ENCODE measurements around the gene LIPT2. TPM values are rescaled to one million over a fixed set of nuclear protein-coding genes. Genes with fewer than 3 reads are reported as not detected.
A peak's percentile ranks its signal among the peaks of the same experiment; 100 is the strongest.

LIPT2 gene
- total and polyA plus RNA-seq, 2 experiments from 2014 or later, result 8.2 to 16.9 TPM

DNA sequence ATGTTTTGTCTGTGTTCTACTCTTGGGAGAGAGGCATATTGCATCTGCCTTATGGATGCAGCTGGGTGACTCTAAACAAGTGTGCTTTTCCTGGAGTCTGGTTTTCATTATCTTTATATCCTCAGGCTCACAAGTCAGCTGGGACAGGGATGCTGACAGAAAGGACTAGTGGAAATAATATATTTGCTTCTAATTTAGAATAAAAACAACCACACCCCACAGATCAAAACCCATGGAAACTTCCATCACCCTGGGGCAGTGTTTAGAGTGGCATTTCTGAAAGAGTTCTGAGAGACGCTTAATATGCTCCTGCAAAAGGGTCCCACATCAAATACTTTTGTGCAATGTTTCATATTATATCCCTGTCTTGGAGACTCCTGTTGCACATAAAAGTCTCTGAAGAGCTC lies 47.0 kb downstream of the LIPT2 start (continued):
- TF ChIP-seq, protein P1, sequence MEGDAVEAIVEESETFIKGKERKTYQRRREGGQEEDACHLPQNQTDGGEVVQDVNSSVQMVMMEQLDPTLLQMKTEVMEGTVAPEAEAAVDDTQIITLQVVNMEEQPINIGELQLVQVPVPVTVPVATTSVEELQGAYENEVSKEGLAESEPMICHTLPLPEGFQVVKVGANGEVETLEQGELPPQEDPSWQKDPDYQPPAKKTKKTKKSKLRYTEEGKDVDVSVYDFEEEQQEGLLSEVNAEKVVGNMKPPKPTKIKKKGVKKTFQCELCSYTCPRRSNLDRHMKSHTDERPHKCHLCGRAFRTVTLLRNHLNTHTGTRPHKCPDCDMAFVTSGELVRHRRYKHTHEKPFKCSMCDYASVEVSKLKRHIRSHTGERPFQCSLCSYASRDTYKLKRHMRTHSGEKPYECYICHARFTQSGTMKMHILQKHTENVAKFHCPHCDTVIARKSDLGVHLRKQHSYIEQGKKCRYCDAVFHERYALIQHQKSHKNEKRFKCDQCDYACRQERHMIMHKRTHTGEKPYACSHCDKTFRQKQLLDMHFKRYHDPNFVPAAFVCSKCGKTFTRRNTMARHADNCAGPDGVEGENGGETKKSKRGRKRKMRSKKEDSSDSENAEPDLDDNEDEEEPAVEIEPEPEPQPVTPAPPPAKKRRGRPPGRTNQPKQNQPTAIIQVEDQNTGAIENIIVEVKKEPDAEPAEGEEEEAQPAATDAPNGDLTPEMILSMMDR (conservative IDR thresholded peaks at IDR 0.05; ENCODE audit: low read depth in 2 of 2), result no peak

DNA sequence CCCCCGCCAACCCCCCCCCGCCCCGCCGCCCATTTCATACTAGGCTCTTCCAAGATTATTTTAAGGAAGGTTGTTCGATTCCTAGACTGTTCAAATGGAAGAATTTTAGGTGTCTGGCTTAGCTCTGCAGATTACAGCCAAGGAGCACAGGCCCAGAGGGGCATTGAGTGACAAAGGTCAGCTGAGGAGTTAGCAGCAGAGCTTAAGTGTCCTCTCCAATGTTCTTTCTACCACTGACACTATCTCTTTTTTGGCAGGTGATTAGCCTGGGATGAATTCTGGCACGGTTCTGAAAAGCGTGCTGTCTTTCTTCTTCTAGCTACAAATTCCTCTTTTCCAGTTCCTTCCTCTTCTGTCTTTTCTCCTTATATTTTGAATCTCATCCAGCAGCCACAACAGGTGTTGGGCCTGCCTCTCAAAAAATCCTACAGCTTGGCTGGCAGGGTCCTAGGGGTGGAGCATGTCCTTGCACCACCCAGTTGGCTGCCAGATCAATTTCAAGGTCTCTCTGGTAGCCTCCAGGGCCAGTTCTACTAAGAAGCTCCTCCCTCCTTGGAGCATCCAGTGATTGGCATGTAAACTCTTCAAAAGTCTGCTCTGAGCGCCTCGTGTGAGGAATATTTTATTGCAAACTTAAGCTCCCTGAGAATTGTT lies 49.2 kb downstream of the LIPT2 start:
- Histone ChIP-seq H3K27ac (ENCODE audit: low read depth) (no peak overlapping the region), H3K9me2 (ENCODE audit: insufficient read depth) (0 out of 2 replicates have a peak, but pooled peaks cover 3% of the 10 kb centered on the region), H3F3A (replicated peaks; ENCODE audit: low read depth) (no peaks in the 10 kb centered on the region), H3K27me3 (ENCODE audit: insufficient read depth) (no peaks in the 10 kb centered on the region), H3K4me3 (no peak overlapping the region), H3K79me2 (replicated peaks; ENCODE audit: insufficient read depth) (no peaks in the 10 kb centered on the region), H4K20me1 (replicated peaks; ENCODE audit: insufficient read depth) (no peaks in the 10 kb centered on the region), H2AFZ (peak overlapping the region; percentile 74), H3K4me2 (no peak overlapping the region), H3K36me3 (ENCODE audit: insufficient read depth) (no peaks in the 10 kb centered on the region), H3K4me1 (ENCODE audit: insufficient read depth) (peaks cover 4% of the 10 kb centered on the region; the same call in 1 of the 2 replicates)
- Mint-ChIP-seq H3K4me1 (peaks cover 23% of the 10 kb centered on the region), H3K27ac (no peak overlapping the region), H3K9me3 (no peaks in the 10 kb centered on the region; the same call in 2 of the 3 replicates), H3K27me3 (ENCODE audit: insufficient read depth, low read depth, poor library complexity) (no peaks in the 10 kb centered on the region), H3K4me3 (no peak overlapping the region), H3K36me3 (ENCODE audit: low read depth) (no peaks in the 10 kb centered on the region)
- ATAC-seq, result peak; percentile 63
- peak; percentile 27 for DNase-seq (ENCODE audit: low spot score)
- TF ChIP-seq EZH2phosphoT487 (IDR thresholded peaks at IDR 0.05; ENCODE audit: unreplicated experiment) (no peak), ZNF331 (CRISPR knock-in tag; IDR thresholded peaks at IDR 0.05; ENCODE audit: low read depth) (no peak), CREB1 (CRISPR knock-in tag; IDR thresholded peaks at IDR 0.05; ENCODE audit: low read depth) (no peak), POLR2AphosphoS5 (IDR thresholded peaks at IDR 0.05; ENCODE audit: low read depth) (no peak), ZNF114 (CRISPR knock-in tag; IDR thresholded peaks at IDR 0.05) (no peak), NANOG (IDR thresholded peaks at IDR 0.05; ENCODE audit: borderline replicate concordance) (no peak), STAT1 (IDR thresholded peaks at IDR 0.05; ENCODE audit: unreplicated experiment) (no peak), JUNB (IDR thresholded peaks at IDR 0.05; ENCODE audit: unreplicated experiment) (no peak), EZH2 (IDR thresholded peaks at IDR 0.05; ENCODE audit: low read depth, unreplicated experiment) (no peak)
- TF ChIP-seq, protein P2, sequence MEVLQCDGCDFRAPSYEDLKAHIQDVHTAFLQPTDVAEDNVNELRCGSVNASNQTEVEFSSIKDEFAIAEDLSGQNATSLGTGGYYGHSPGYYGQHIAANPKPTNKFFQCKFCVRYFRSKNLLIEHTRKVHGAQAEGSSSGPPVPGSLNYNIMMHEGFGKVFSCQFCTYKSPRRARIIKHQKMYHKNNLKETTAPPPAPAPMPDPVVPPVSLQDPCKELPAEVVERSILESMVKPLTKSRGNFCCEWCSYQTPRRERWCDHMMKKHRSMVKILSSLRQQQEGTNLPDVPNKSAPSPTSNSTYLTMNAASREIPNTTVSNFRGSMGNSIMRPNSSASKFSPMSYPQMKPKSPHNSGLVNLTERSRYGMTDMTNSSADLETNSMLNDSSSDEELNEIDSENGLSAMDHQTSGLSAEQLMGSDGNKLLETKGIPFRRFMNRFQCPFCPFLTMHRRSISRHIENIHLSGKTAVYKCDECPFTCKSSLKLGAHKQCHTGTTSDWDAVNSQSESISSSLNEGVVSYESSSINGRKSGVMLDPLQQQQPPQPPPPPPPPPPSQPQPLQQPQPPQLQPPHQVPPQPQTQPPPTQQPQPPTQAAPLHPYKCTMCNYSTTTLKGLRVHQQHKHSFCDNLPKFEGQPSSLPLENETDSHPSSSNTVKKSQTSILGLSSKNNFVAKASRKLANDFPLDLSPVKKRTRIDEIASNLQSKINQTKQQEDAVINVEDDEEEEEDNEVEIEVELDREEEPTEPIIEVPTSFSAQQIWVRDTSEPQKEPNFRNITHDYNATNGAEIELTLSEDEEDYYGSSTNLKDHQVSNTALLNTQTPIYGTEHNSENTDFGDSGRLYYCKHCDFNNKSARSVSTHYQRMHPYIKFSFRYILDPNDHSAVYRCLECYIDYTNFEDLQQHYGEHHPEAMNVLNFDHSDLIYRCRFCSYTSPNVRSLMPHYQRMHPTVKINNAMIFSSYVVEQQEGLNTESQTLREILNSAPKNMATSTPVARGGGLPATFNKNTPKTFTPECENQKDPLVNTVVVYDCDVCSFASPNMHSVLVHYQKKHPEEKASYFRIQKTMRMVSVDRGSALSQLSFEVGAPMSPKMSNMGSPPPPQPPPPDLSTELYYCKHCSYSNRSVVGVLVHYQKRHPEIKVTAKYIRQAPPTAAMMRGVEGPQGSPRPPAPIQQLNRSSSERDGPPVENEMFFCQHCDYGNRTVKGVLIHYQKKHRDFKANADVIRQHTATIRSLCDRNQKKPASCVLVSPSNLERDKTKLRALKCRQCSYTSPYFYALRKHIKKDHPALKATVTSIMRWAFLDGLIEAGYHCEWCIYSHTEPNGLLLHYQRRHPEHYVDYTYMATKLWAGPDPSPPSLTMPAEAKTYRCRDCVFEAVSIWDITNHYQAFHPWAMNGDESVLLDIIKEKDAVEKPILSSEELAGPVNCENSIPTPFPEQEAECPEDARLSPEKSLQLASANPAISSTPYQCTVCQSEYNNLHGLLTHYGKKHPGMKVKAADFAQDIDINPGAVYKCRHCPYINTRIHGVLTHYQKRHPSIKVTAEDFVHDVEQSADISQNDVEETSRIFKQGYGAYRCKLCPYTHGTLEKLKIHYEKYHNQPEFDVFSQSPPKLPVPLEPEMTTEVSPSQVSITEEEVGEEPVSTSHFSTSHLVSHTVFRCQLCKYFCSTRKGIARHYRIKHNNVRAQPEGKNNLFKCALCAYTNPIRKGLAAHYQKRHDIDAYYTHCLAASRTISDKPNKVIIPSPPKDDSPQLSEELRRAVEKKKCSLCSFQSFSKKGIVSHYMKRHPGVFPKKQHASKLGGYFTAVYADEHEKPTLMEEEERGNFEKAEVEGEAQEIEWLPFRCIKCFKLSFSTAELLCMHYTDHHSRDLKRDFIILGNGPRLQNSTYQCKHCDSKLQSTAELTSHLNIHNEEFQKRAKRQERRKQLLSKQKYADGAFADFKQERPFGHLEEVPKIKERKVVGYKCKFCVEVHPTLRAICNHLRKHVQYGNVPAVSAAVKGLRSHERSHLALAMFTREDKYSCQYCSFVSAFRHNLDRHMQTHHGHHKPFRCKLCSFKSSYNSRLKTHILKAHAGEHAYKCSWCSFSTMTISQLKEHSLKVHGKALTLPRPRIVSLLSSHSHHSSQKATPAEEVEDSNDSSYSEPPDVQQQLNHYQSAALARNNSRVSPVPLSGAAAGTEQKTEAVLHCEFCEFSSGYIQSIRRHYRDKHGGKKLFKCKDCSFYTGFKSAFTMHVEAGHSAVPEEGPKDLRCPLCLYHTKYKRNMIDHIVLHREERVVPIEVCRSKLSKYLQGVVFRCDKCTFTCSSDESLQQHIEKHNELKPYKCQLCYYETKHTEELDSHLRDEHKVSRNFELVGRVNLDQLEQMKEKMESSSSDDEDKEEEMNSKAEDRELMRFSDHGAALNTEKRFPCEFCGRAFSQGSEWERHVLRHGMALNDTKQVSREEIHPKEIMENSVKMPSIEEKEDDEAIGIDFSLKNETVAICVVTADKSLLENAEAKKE (CRISPR knock-in tag; IDR thresholded peaks at IDR 0.05), result no peak
- TF ChIP-seq, protein P3, sequence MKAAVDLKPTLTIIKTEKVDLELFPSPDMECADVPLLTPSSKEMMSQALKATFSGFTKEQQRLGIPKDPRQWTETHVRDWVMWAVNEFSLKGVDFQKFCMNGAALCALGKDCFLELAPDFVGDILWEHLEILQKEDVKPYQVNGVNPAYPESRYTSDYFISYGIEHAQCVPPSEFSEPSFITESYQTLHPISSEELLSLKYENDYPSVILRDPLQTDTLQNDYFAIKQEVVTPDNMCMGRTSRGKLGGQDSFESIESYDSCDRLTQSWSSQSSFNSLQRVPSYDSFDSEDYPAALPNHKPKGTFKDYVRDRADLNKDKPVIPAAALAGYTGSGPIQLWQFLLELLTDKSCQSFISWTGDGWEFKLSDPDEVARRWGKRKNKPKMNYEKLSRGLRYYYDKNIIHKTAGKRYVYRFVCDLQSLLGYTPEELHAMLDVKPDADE (IDR thresholded peaks at IDR 0.05), result no peak
- TF ChIP-seq, protein P1 (conservative IDR thresholded peaks at IDR 0.05; ENCODE audit: low read depth in 2 of 2), result no peak
